ENCODE results near the gene ZNF641.

The ZNF641 gene

DNA sequence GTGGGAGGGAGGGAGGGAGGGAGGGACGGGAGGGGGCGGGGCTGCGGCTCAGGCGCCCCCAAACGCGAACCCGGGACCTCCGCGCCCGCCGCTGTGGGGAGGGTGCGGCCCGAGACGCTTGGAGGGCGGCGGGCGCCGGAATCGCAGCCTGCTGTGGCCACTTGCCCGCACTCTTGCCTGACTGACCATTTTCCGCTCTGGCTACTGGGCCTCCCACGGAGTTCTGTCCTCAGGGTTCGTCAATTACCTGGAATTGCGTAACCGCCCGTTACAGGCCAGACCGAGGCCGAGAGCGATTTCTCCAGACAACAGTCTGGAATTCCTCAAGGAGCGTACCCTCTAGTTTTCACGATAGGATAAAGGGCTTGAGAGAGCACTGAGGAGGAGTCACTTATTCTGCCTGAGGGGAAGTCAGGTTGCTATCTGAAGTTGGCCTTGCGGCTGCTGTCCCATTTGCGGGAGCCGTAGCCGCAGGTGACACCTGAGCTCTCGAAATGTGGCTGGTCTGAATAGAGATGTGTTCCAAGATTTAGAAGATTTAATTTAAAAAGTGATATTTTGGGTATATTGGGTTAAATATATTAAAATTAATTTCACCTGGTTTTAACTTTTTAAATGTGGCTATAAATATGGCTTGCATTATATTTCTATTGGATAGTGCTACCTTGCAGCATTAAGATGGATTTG lies 446 bp upstream of the ZNF641 start:
- ATAC-seq = peak; percentile 85
- no peak; the same call in 1 of the 2 replicates for TF ChIP-seq TCF4 (CRISPR knock-in tag; IDR thresholded peaks at IDR 0.05; ENCODE audit: borderline replicate concordance)
- TF ChIP-seq CSDC2 (CRISPR knock-in tag; IDR thresholded peaks at IDR 0.05) = peak; percentile 33; the same call in 1 of the 2 replicates

DNA sequence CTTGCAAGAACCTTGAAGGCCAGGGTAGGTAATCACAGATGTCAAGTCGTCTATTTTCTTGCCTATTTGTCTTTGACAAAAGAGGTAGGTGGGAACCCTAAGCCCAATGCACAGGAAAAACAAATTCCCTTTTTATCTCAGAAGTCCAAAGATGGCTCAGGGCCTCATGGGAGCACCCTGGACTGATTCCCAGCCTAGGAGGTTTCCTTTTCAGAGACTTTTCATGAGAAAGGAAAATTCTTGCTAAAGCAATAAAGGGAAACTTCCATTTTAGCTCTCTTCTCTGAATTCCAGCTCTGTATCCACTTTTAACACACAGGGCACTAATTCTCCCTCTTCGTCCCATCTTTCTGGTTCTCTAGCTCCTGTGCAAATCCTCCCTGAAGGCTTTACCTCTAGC lies 1.2 kb downstream of the ZNF641 start:
- TF ChIP-seq, protein P1, sequence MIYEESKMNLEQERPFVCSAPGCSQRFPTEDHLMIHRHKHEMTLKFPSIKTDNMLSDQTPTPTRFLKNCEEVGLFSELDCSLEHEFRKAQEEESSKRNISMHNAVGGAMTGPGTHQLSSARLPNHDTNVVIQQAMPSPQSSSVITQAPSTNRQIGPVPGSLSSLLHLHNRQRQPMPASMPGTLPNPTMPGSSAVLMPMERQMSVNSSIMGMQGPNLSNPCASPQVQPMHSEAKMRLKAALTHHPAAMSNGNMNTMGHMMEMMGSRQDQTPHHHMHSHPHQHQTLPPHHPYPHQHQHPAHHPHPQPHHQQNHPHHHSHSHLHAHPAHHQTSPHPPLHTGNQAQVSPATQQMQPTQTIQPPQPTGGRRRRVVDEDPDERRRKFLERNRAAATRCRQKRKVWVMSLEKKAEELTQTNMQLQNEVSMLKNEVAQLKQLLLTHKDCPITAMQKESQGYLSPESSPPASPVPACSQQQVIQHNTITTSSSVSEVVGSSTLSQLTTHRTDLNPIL (CRISPR knock-in tag; IDR thresholded peaks at IDR 0.05; ENCODE audit: low read depth) = no peak
- no peak for TF ChIP-seq ZFP3 (CRISPR knock-in tag; IDR thresholded peaks at IDR 0.05)
- TF ChIP-seq, protein P2, sequence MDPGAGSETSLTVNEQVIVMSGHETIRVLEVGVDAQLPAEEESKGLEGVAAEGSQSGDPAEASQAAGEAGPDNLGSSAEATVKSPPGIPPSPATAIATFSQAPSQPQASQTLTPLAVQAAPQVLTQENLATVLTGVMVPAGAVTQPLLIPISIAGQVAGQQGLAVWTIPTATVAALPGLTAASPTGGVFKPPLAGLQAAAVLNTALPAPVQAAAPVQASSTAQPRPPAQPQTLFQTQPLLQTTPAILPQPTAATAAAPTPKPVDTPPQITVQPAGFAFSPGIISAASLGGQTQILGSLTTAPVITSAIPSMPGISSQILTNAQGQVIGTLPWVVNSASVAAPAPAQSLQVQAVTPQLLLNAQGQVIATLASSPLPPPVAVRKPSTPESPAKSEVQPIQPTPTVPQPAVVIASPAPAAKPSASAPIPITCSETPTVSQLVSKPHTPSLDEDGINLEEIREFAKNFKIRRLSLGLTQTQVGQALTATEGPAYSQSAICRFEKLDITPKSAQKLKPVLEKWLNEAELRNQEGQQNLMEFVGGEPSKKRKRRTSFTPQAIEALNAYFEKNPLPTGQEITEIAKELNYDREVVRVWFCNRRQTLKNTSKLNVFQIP (CRISPR knock-in tag; IDR thresholded peaks at IDR 0.05; ENCODE audit: borderline replicate concordance, low read depth) = no peak
- no peak for TF ChIP-seq TOX (CRISPR knock-in tag; IDR thresholded peaks at IDR 0.05; ENCODE audit: borderline replicate concordance)
- no peak for TF ChIP-seq ZNF70 (CRISPR knock-in tag; IDR thresholded peaks at IDR 0.05)
- no peak for TF ChIP-seq ZFP30 (CRISPR knock-in tag; IDR thresholded peaks at IDR 0.05)
- no peak for TF ChIP-seq BACH2 (CRISPR knock-in tag; IDR thresholded peaks at IDR 0.05; ENCODE audit: borderline replicate concordance)
- no peak for TF ChIP-seq ZNF565 (CRISPR knock-in tag; conservative IDR thresholded peaks at IDR 0.05; ENCODE audit: low read depth)
- TF ChIP-seq, protein P3, sequence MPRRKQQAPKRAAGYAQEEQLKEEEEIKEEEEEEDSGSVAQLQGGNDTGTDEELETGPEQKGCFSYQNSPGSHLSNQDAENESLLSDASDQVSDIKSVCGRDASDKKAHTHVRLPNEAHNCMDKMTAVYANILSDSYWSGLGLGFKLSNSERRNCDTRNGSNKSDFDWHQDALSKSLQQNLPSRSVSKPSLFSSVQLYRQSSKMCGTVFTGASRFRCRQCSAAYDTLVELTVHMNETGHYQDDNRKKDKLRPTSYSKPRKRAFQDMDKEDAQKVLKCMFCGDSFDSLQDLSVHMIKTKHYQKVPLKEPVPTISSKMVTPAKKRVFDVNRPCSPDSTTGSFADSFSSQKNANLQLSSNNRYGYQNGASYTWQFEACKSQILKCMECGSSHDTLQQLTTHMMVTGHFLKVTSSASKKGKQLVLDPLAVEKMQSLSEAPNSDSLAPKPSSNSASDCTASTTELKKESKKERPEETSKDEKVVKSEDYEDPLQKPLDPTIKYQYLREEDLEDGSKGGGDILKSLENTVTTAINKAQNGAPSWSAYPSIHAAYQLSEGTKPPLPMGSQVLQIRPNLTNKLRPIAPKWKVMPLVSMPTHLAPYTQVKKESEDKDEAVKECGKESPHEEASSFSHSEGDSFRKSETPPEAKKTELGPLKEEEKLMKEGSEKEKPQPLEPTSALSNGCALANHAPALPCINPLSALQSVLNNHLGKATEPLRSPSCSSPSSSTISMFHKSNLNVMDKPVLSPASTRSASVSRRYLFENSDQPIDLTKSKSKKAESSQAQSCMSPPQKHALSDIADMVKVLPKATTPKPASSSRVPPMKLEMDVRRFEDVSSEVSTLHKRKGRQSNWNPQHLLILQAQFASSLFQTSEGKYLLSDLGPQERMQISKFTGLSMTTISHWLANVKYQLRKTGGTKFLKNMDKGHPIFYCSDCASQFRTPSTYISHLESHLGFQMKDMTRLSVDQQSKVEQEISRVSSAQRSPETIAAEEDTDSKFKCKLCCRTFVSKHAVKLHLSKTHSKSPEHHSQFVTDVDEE (CRISPR knock-in tag; IDR thresholded peaks at IDR 0.05) = no peak
- TF ChIP-seq TCF4 (CRISPR knock-in tag; IDR thresholded peaks at IDR 0.05; ENCODE audit: borderline replicate concordance) = no peak
- TF ChIP-seq SNAI2 (CRISPR knock-in tag; IDR thresholded peaks at IDR 0.05) = no peak
- TF ChIP-seq ESRRG (CRISPR knock-in tag; IDR thresholded peaks at IDR 0.05) = no peak
- no peak for TF ChIP-seq GLIS3 (CRISPR knock-in tag; IDR thresholded peaks at IDR 0.05)
- ATAC-seq = no peak

DNA sequence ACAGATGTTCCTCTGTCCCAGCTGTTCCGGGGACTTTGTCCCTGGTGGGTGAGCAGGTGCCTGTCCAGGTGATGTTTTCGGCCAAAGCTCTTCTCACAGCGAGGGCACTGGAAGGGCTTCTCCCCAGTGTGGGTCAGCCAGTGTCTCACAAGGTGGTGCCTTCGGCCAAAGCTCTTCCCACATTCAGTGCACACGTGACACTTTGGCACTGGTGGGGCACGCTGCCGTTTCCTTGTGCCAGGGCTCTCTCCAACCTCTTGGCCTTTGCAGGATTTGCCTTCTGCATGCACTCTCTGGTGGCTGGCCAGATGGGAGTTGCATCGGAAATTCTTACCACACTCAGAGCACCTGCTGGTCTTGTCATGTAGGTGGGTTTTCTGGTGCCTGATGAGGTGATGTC lies 7.7 kb downstream of the ZNF641 start:
- ATAC-seq = no peak
- no peak for TF ChIP-seq ESRRG (CRISPR knock-in tag; IDR thresholded peaks at IDR 0.05)
- TF ChIP-seq ISL1 (CRISPR knock-in tag; IDR thresholded peaks at IDR 0.05) = no peak
- TF ChIP-seq RARB (CRISPR knock-in tag; IDR thresholded peaks at IDR 0.05) = no peak
- TF ChIP-seq SNAI2 (CRISPR knock-in tag; IDR thresholded peaks at IDR 0.05) = no peak
- no peak for TF ChIP-seq ZNF70 (CRISPR knock-in tag; IDR thresholded peaks at IDR 0.05)
- TF ChIP-seq, protein P2 (CRISPR knock-in tag; IDR thresholded peaks at IDR 0.05; ENCODE audit: borderline replicate concordance, low read depth) = no peak

DNA sequence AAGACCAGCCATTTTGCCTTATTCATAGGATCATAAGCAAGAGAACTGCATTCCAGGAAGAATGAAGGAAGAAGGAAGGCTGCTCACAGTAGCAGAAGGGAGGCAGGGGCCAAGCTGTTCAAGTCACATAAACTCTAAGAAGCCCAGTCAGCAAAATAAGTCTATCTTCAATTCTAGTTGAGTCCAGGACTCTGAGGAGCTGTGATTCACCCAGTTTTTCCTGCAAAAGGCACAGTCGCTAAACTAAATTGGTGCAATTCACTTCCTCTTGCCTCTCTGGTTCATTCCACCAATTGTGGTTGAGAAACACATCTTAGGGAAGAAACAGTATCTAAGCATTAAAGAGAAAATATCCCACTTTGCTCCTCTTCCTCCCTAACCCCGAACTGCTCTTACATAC lies 9.8 kb downstream of the ZNF641 start:
- TF ChIP-seq, protein P2 (CRISPR knock-in tag; IDR thresholded peaks at IDR 0.05; ENCODE audit: borderline replicate concordance, low read depth) = no peak
- no peak for TF ChIP-seq ZNF565 (CRISPR knock-in tag; conservative IDR thresholded peaks at IDR 0.05; ENCODE audit: low read depth)
- no peak for TF ChIP-seq ESRRG (CRISPR knock-in tag; IDR thresholded peaks at IDR 0.05)
- TF ChIP-seq ZC3H10 (CRISPR knock-in tag; IDR thresholded peaks at IDR 0.05) = no peak
- TF ChIP-seq, protein P4, sequence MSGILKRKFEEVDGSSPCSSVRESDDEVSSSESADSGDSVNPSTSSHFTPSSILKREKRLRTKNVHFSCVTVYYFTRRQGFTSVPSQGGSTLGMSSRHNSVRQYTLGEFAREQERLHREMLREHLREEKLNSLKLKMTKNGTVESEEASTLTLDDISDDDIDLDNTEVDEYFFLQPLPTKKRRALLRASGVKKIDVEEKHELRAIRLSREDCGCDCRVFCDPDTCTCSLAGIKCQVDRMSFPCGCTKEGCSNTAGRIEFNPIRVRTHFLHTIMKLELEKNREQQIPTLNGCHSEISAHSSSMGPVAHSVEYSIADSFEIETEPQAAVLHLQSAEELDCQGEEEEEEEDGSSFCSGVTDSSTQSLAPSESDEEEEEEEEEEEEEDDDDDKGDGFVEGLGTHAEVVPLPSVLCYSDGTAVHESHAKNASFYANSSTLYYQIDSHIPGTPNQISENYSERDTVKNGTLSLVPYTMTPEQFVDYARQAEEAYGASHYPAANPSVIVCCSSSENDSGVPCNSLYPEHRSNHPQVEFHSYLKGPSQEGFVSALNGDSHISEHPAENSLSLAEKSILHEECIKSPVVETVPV (CRISPR knock-in tag; IDR thresholded peaks at IDR 0.05) = no peak
- no peak for TF ChIP-seq RARB (CRISPR knock-in tag; IDR thresholded peaks at IDR 0.05)
- TF ChIP-seq ZFP30 (CRISPR knock-in tag; IDR thresholded peaks at IDR 0.05) = no peak
- no peak for ATAC-seq

Data from SK-N-SH treated with all-trans-retinoic acid at 6 μM for 48 hours (cell line).